H7 (cell line): ENCODE data around the gene DYNC2H1. TPM values are rescaled to one million over a fixed set of nuclear protein-coding genes. Genes with fewer than 3 reads are reported as not detected.

Experiments
- DNase-seq: peaks from one replicate; pipeline ENCODE4 v3.0.0; 2012
- H3K27me3 ChIP-seq: 2 replicates; pipeline ENCODE4 v1.6.0; 2011; ENCODE audit warnings: mild to moderate bottlenecking, low read length; ENCODE audit not compliant: control insufficient read depth, insufficient read depth
- H3K36me3 ChIP-seq: replicated peaks from 2 replicates; pipeline ENCODE4 v1.5.1; 2011; ENCODE audit warnings: low read length; ENCODE audit not compliant: control insufficient read depth, insufficient read depth
- H3K4me3 ChIP-seq: 2 replicates; pipeline ENCODE4 v1.5.1; 2011; ENCODE audit warnings: low read depth, mild to moderate bottlenecking, control low read depth, low read length, moderate library complexity; ENCODE audit not compliant: insufficient read depth
- total RNA-seq: library from RNA; depleted of rRNA; stranded (reverse); fragments of >200 nt; shearing (Covaris generic); gene quantifications from 2 replicates; pipeline ENCODE4 v1.2.3, GENCODE V29; 2014

Gene DYNC2H1
- total RNA-seq, 1 experiment from 2014 or later: 10.3 TPM

DNA sequence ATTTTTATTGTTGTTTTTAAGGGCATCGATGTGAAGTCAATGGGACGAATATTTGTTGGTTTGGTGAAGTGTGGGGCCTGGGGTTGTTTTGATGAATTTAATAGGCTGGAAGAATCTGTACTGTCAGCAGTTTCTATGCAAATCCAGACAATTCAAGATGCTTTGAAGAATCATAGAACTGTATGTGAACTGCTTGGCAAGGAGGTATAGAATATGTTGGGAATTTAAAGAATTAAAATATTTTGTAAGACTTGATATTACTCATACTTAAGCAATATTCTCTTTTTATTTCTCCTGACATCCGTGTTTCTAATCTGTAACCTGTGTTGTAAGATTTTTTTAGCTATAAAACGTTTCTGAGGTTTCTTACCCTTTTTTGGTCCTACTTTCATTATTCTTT is 61.6 kb downstream of the DYNC2H1 start:
- no peak overlapping the region for H3K4me3 ChIP-seq
- H3K36me3 ChIP-seq: no peaks in the 10 kb centered on the region; the same call in 1 of the 2 replicates
- no peak for DNase-seq
- H3K27me3 ChIP-seq: no peaks in the 10 kb centered on the region

GRCh38 chr11:103175461-103176129 is 66.4 kb downstream of the DYNC2H1 start:
- H3K4me3 ChIP-seq: no peak overlapping the region
- no peak for DNase-seq
- no peaks in the 10 kb centered on the region for H3K36me3 ChIP-seq
- no peaks in the 10 kb centered on the region for H3K27me3 ChIP-seq

DNA sequence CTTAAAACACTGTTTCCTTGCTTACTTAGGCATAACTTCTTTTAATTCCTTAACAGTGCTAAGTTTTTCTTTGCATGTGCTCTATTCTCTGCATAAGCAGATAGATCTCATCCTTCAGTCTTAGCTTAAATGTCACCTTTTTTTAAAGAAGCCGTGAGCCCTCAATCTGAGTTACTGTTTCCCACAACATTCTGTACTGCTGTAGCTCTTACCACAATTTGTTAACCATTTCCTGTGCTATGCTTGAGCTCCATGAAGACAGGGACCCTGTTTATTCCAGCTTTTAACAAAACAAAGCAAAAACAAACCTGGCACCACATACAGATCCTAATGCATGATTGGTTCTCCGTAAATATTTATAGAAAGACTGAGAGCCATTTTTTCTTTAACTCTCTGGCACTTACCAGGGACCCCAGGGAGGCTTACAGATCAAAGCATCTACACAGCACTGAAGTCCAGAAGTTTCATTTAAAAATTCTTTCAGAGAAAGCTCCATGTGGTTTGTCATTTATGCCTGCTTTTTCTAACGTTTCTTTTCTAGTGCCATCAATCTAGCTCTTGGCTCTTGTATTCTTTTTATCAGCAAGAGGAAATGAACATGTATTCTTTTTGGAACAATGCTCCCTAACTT is 74.9 kb downstream of the DYNC2H1 start:
- no peaks in the 10 kb centered on the region for H3K27me3 ChIP-seq
- no peak overlapping the region for H3K4me3 ChIP-seq
- H3K36me3 ChIP-seq: no peaks in the 10 kb centered on the region
- no peak for DNase-seq

- no peaks in the 10 kb centered on the region for H3K36me3 ChIP-seq
- DNase-seq: peak; percentile 1
- H3K4me3 ChIP-seq: no peak overlapping the region
- H3K27me3 ChIP-seq: no peaks in the 10 kb centered on the region
These were observed 92.9 kb downstream of the DYNC2H1 start for GRCh38 chr11:103202048-103202651.

GRCh38 chr11:103210543-103210942 is 101.3 kb downstream of the DYNC2H1 start:
- no peak overlapping the region for H3K4me3 ChIP-seq
- H3K36me3 ChIP-seq: no peaks in the 10 kb centered on the region; the same call in 1 of the 2 replicates

DNA sequence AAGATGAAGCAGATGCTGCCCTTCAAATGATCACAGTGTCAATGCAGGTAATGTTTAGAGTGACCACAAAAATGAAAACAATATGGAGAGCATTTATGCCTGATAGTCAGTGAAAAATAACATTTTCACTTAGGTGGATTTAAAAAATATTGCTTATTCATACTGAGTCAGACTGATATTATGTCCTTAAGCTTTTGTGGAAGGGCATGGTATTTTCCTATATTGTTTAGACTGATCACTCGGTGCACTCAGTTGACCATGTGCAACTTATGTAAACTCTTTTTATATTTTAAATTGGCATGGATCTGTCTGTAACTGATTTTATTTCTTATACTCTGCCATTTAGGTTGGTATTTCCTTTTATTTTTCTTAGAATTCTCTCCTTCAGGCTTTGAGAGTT is 106.6 kb downstream of the DYNC2H1 start:
- H3K4me3 ChIP-seq: no peak overlapping the region
- no peak for DNase-seq
- H3K36me3 ChIP-seq: no peaks in the 10 kb centered on the region; the same call in 1 of the 2 replicates
- no peaks in the 10 kb centered on the region for H3K27me3 ChIP-seq

More at GRCh38 chr11:103210543-103210942, 101.3 kb downstream of the DYNC2H1 start:
- H3K27me3 ChIP-seq: no peaks in the 10 kb centered on the region
- no peak for DNase-seq

DNA sequence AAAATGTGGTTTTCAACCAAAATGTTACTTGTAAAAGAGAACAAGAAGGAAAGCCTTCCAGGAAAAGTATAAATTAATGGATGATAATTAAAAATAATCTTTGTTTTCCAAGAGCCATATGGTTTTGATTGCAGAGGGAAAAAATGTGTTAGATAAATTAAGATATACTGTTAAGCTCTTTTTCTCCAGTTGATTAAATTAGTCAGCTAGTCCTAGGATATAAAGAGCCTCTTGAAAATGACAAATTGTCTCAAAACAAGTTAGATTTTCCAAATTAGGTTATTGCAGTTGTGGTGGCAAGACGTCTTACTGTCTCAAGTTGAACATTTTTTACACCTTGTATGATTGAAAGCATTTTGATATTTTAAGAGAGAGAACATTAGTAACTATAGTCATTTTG is 110.9 kb downstream of the DYNC2H1 start:
- DNase-seq: no peak
- no peaks in the 10 kb centered on the region; the same call in 1 of the 2 replicates for H3K36me3 ChIP-seq

GRCh38 chr11:103222806-103223205 is 113.6 kb downstream of the DYNC2H1 start:
- Histone ChIP-seq H3K4me3 (no peak overlapping the region), H3K36me3 (no peaks in the 10 kb centered on the region), H3K27me3 (no peaks in the 10 kb centered on the region)
- no peak for DNase-seq

More for the DNA sequence above, 110.9 kb downstream of the DYNC2H1 start:
- no peak overlapping the region for H3K4me3 ChIP-seq
- no peaks in the 10 kb centered on the region for H3K27me3 ChIP-seq

GRCh38 chr11:103228807-103229206 is 119.6 kb downstream of the DYNC2H1 start:
- no peak for DNase-seq
- H3K36me3 ChIP-seq: no peaks in the 10 kb centered on the region

GRCh38 chr11:103234974-103235373 is 125.7 kb downstream of the DYNC2H1 start:
- no peak for DNase-seq
- no peaks in the 10 kb centered on the region for H3K36me3 ChIP-seq
- H3K27me3 ChIP-seq: no peaks in the 10 kb centered on the region
- H3K4me3 ChIP-seq: no peak overlapping the region

More at GRCh38 chr11:103228807-103229206, 119.6 kb downstream of the DYNC2H1 start:
- Histone ChIP-seq H3K27me3 (no peaks in the 10 kb centered on the region), H3K4me3 (no peak overlapping the region)

DNA sequence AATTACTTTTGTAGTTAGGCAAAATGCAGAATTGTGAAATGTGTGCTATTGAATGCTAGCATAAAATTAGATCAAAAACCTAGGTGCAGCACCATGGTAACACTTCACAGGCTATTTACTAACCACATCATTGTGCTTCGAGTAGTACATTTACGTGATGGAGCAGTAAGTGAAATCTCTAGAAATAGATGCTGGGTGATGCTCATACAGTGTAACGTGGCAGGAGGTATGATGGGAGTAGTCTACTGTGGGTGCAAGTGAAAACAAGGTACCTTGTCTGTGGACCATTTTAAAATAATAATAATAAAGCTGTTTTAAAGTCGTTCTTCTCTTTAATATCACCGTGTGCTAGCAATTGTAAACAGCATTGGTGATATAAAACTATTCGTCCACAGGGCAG is 132.3 kb downstream of the DYNC2H1 start:
- DNase-seq: no peak
- Histone ChIP-seq H3K36me3 (no peaks in the 10 kb centered on the region), H3K4me3 (no peak overlapping the region), H3K27me3 (no peaks in the 10 kb centered on the region)

- DNase-seq: no peak
- no peaks in the 10 kb centered on the region for H3K36me3 ChIP-seq
- no peak overlapping the region for H3K4me3 ChIP-seq
- no peaks in the 10 kb centered on the region for H3K27me3 ChIP-seq
These were observed 144.9 kb downstream of the DYNC2H1 start for GRCh38 chr11:103254123-103254522.

GRCh38 chr11:103257360-103257759 is 148.1 kb downstream of the DYNC2H1 start:
- Histone ChIP-seq H3K4me3 (no peak overlapping the region), H3K36me3 (no peaks in the 10 kb centered on the region), H3K27me3 (no peaks in the 10 kb centered on the region)
- peak; percentile 26 for DNase-seq

DNA sequence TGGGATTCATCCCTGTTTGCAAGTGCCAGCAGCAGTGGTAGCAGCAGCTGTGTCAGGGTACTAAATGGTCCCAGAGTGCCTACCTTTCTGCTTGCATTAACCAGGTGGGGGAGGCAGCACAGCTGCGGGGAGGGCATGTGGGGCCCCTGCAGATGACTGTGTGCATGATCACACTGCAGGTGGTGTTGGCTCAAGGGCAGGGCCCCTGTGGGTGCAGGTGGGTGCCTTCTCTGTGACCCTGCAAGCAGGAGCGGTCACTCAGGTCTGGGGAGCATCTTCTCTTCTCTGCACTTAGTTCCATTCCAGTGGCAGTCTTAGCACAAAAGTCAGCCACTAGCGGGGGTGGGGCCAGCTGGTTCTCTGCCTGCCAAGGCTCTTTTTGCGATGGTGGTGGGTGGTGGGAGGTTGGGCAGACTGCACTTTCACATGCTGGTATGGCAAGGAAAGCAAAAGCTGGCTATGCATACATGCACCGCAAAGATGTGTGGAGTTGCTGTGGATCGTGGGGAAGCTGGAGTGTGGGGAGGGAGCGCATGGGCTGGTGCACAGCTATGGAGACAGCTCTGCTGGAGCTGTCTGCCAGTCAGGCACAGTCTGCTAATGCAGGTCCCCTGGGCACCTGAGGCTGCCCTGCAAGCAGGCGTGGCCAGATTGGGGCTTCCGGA is 157.1 kb downstream of the DYNC2H1 start:
- DNase-seq: no peak
- no peaks in the 10 kb centered on the region for H3K36me3 ChIP-seq
- no peaks in the 10 kb centered on the region for H3K27me3 ChIP-seq
- no peak overlapping the region for H3K4me3 ChIP-seq
